GM23338 (cell line): Measurements from ENCODE around the gene EIF4E3. TPM values are rescaled to one million over a fixed set of nuclear protein-coding genes. Genes with fewer than 3 reads are reported as not detected.

Source experiments
- ATAC-seq: fragments of 200-7000 bp; cut with Tn5 transposase; 3 replicates; pipeline ENCODE4 v1.9.1; 2020
- DNase-seq: peaks from one replicate; pipeline ENCODE4 v3.0.0-alpha.2; 2015; ENCODE audit warnings: low spot score
- H2AFZ ChIP-seq: fragments of 200-600 bp; sonication (generic); 2 replicates; pipeline ENCODE4 v1.8.0; 2016; ENCODE audit warnings: antibody characterized with exemption, mild to moderate bottlenecking, moderate library complexity
- H3F3A ChIP-seq: fragments of 200-600 bp; sonication (generic); replicated peaks from 2 replicates; pipeline ENCODE4 v1.8.0; 2017; ENCODE audit warnings: antibody characterized with exemption, mixed run types, low read depth
- H3K27ac ChIP-seq: fragments of 200-600 bp; sonication (generic); 2 replicates; pipeline ENCODE4 v1.6.1; 2016; ENCODE audit warnings: low read depth
- H3K27me3 ChIP-seq: fragments of 200-600 bp; sonication (generic); 2 replicates; pipeline ENCODE4 v1.8.0; 2016; ENCODE audit warnings: mild to moderate bottlenecking, mixed run types, moderate library complexity; ENCODE audit not compliant: insufficient read depth
- H3K36me3 ChIP-seq: fragments of 200-600 bp; sonication (generic); 2 replicates; pipeline ENCODE4 v1.8.0; 2016; ENCODE audit warnings: mild to moderate bottlenecking; ENCODE audit not compliant: insufficient read depth
- H3K4me1 ChIP-seq: fragments of 200-600 bp; sonication (generic); 2 replicates; pipeline ENCODE4 v1.8.0; 2016; ENCODE audit warnings: mild to moderate bottlenecking, moderate library complexity; ENCODE audit not compliant: insufficient read depth
- H3K4me2 ChIP-seq: fragments of 200-600 bp; sonication (generic); 2 replicates; pipeline ENCODE4 v1.7.1; 2017; ENCODE audit warnings: mixed run types
- H3K4me3 ChIP-seq: fragments of 200-600 bp; sonication (generic); 2 replicates; pipeline ENCODE4 v1.6.1; 2016; ENCODE audit warnings: mixed run types
- H3K79me2 ChIP-seq: fragments of 200-600 bp; sonication (generic); replicated peaks from 2 replicates; pipeline ENCODE4 v1.8.0; 2017; ENCODE audit warnings: mild to moderate bottlenecking; ENCODE audit not compliant: insufficient read depth
- H3K9me2 ChIP-seq: fragments of 200-600 bp; sonication (generic); 2 replicates; pipeline ENCODE4 v1.8.0; 2017; ENCODE audit not compliant: insufficient read depth
- H4K20me1 ChIP-seq: fragments of 200-600 bp; sonication (generic); replicated peaks from 2 replicates; pipeline ENCODE4 v1.8.0; 2017; ENCODE audit warnings: mild to moderate bottlenecking; ENCODE audit not compliant: insufficient read depth
- H3K27ac Mint-ChIP-seq: 2 replicates; pipeline ENCODE4 v1.8.0; 2020; ENCODE audit warnings: inconsistent platforms, mild to moderate bottlenecking, moderate library complexity, mixed read lengths
- H3K27me3 Mint-ChIP-seq: 3 replicates; pipeline ENCODE4 v1.8.0; 2022; ENCODE audit warnings: low read depth, mild to moderate bottlenecking, moderate library complexity, mixed read lengths, inconsistent platforms; ENCODE audit not compliant: insufficient read depth, poor library complexity
- H3K36me3 Mint-ChIP-seq: 3 replicates; pipeline ENCODE4 v1.8.0; 2021; ENCODE audit warnings: low read depth, mild to moderate bottlenecking, inconsistent platforms, moderate library complexity, mixed read lengths
- H3K4me1 Mint-ChIP-seq: 3 replicates; pipeline ENCODE4 v1.8.0; 2020; ENCODE audit warnings: mild to moderate bottlenecking, inconsistent platforms, mixed read lengths
- H3K4me3 Mint-ChIP-seq: 3 replicates; pipeline ENCODE4 v1.8.0; 2021; ENCODE audit warnings: moderate library complexity, mild to moderate bottlenecking, inconsistent platforms, mixed read lengths
- H3K9me3 Mint-ChIP-seq: 3 replicates; pipeline ENCODE4 v1.8.0; 2020; ENCODE audit warnings: moderate library complexity, mild to moderate bottlenecking, inconsistent platforms, mixed read lengths
- CREB1 ChIP-seq: fragments of 250-450 bp; sonication (Bioruptor Pico); IDR thresholded peaks from 2 replicates; pipeline ENCODE4 v1.5.0; 2020; ENCODE audit warnings: low read depth, mild to moderate bottlenecking, moderate library complexity
- CTCF ChIP-seq, 2 experiments: fragments of 200-600 bp in 1 of 2; sonication (generic) in 1 of 2; conservative IDR thresholded peaks; 2 replicates each; pipeline versions ENCODE4 v1.5.1 to v1.6.1; 2016 to 2017; ENCODE audit warnings: antibody characterized with exemption in 2 of 2, low read depth in 2 of 2, mild to moderate bottlenecking in 2 of 2, moderate library complexity in 1 of 2
- ETS1 ChIP-seq: IDR thresholded peaks from 2 replicates; pipeline ENCODE4 v1.6.1; 2016; ENCODE audit warnings: antibody characterized with exemption
- EZH2 ChIP-seq: fragments of 200-600 bp; sonication (generic); IDR thresholded peaks from one replicate; pipeline ENCODE4 v1.8.0; 2017; ENCODE audit warnings: antibody characterized with exemption, mild to moderate bottlenecking, low read depth; ENCODE audit not compliant: unreplicated experiment
- EZH2phosphoT487 ChIP-seq: fragments of 200-600 bp; sonication (generic); IDR thresholded peaks from one replicate; pipeline ENCODE4 v1.8.1; 2018; ENCODE audit warnings: antibody characterized with exemption; ENCODE audit not compliant: unreplicated experiment
- JUNB ChIP-seq: IDR thresholded peaks from one replicate; pipeline ENCODE4 v1.6.1; 2016; ENCODE audit warnings: antibody characterized with exemption; ENCODE audit not compliant: unreplicated experiment
- NANOG ChIP-seq: IDR thresholded peaks from 2 replicates; pipeline ENCODE4 v1.6.1; 2016; ENCODE audit warnings: antibody characterized with exemption, borderline replicate concordance
- POLR2AphosphoS5 ChIP-seq: IDR thresholded peaks from 2 replicates; pipeline ENCODE4 v1.6.1; 2016; ENCODE audit warnings: antibody characterized with exemption, low read depth
- STAT1 ChIP-seq: IDR thresholded peaks from one replicate; pipeline ENCODE4 v1.6.1; 2016; ENCODE audit warnings: antibody characterized with exemption; ENCODE audit not compliant: unreplicated experiment
- ZNF114 ChIP-seq: fragments of 250-450 bp; sonication (Bioruptor Pico); IDR thresholded peaks from 2 replicates; pipeline ENCODE4 v1.5.0; 2020; ENCODE audit warnings: mild to moderate bottlenecking, moderate library complexity
- ZNF462 ChIP-seq: fragments of 250-450 bp; sonication (Bioruptor Pico); IDR thresholded peaks from 2 replicates; pipeline ENCODE4 v1.5.0; 2020; ENCODE audit warnings: mild to moderate bottlenecking, moderate library complexity
- polyA plus RNA-seq: library from polyadenylated mRNA; unstranded; fragments of >200 nt; fragmentation: Nextera tagmentation; extraction: Ambion mirVana; gene quantifications from 2 replicates; pipeline ENCODE4 v1.2.1, GENCODE V29; 2016
- total RNA-seq: library from RNA; depleted of rRNA; stranded (reverse); fragments of >200 nt; shearing (Covaris generic); gene quantifications from 2 replicates; pipeline ENCODE4 v1.2.3, GENCODE V29; 2014

EIF4E3 gene
- total and polyA plus RNA-seq, 2 experiments from 2014 or later: 6.0 to 9.7 TPM

GRCh38 chr3:71733319-71733718 is 8.1 kb upstream of the EIF4E3 start:
- Histone ChIP-seq H3K36me3 (no peaks in the 10 kb centered on the region), H3K4me2 (0 out of 2 replicates have a peak overlapping the region, but pooled peaks have one; percentile 6), H3K4me1 (peaks cover 32% of the 10 kb centered on the region), H2AFZ (no peak overlapping the region), H3K27me3 (no peaks in the 10 kb centered on the region), H3K27ac (no peak overlapping the region), H3K4me3 (no peak overlapping the region), H4K20me1 (no peaks in the 10 kb centered on the region), H3F3A (0 out of 2 replicates have a peak, but pooled peaks cover 10% of the 10 kb centered on the region), H3K9me2 (no peaks in the 10 kb centered on the region), H3K79me2 (no peaks in the 10 kb centered on the region)
- no peak for DNase-seq
- Mint-ChIP-seq H3K4me1 (peaks cover 38% of the 10 kb centered on the region), H3K27me3 (peaks cover 11% of the 10 kb centered on the region), H3K36me3 (peaks cover 4% of the 10 kb centered on the region; the same call in 1 of the 3 replicates), H3K27ac (no peak overlapping the region), H3K9me3 (no peaks in the 10 kb centered on the region; the same call in 2 of the 3 replicates), H3K4me3 (no peak overlapping the region)
- ATAC-seq: no peak
- TF ChIP-seq ZNF462 (CRISPR knock-in tag) (no peak), ETS1 (no peak), POLR2AphosphoS5 (no peak), STAT1 (no peak), JUNB (no peak), ZNF114 (CRISPR knock-in tag) (no peak), NANOG (no peak), CREB1 (no peak), EZH2phosphoT487 (no peak), CTCF (conservative IDR thresholded peaks at IDR 0.05; ENCODE audit: low read depth in 2 of 2) (no peak), EZH2 (no peak)
